ENCODE measurements around the gene RASGRF1.

GRCh38 chr15:78998526-78998925, 92.1 kb downstream of the RASGRF1 start:
- TF ChIP-seq, protein P1, sequence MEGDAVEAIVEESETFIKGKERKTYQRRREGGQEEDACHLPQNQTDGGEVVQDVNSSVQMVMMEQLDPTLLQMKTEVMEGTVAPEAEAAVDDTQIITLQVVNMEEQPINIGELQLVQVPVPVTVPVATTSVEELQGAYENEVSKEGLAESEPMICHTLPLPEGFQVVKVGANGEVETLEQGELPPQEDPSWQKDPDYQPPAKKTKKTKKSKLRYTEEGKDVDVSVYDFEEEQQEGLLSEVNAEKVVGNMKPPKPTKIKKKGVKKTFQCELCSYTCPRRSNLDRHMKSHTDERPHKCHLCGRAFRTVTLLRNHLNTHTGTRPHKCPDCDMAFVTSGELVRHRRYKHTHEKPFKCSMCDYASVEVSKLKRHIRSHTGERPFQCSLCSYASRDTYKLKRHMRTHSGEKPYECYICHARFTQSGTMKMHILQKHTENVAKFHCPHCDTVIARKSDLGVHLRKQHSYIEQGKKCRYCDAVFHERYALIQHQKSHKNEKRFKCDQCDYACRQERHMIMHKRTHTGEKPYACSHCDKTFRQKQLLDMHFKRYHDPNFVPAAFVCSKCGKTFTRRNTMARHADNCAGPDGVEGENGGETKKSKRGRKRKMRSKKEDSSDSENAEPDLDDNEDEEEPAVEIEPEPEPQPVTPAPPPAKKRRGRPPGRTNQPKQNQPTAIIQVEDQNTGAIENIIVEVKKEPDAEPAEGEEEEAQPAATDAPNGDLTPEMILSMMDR (conservative IDR thresholded peaks at IDR 0.05; ENCODE audit: low read length) = no peak
- no peak for TF ChIP-seq EZH2phosphoT487 (IDR thresholded peaks at IDR 0.05; ENCODE audit: borderline replicate concordance)
